Transverse colon (tissue), 3 donors: Measurements from ENCODE around the gene FAM174C.

Experiments
- CTCF ChIP-seq, 5 experiments: fragments of 200-600 bp in 3 of 5; fragments of 450-650 bp in 2 of 5; sonication (generic) in 3 of 5; IDR thresholded peaks; 1 replicate in 2 of 5; 2 replicates in 3 of 5; pipeline ENCODE4 v1.5.1; 2016 to 2017; ENCODE audit warnings: antibody characterized with exemption in 5 of 5, inconsistent platforms in 3 of 5, mild to moderate bottlenecking in 2 of 5, moderate library complexity in 1 of 5
- POLR2A ChIP-seq: fragments of 450-650 bp; IDR thresholded peaks from one replicate; pipeline ENCODE4 v1.6.1; 2016; ENCODE audit warnings: antibody characterized with exemption, mild to moderate bottlenecking, moderate library complexity

GRCh38 chr19:1250437-1251260 lies 24.7 kb upstream of the FAM174C start:
- TF ChIP-seq CTCF (IDR thresholded peaks at IDR 0.05) (no peak), POLR2A (no peak)
